GM18505 (cell line): ENCODE results near the gene ATG2A.

Experiments
- ATAC-seq: cut with Tn5 transposase; IDR thresholded peaks from one replicate; pipeline ENCODE4 v1.9.1; 2021; ENCODE audit not compliant: unreplicated experiment
- POLR2A ChIP-seq: IDR thresholded peaks from 4 replicates; pipeline ENCODE4 v1.6.1; 2011; ENCODE audit warnings: borderline replicate concordance; ENCODE audit not compliant: insufficient read depth, insufficient read length; ENCODE audit errors: extremely low read depth

Gene ATG2A

GRCh38 chr11:64891215-64891848 is 25.7 kb downstream of the ATG2A start:
- ATAC-seq = no peak
- TF ChIP-seq POLR2A = no peak

- no peak for TF ChIP-seq POLR2A
- ATAC-seq = no peak
Observed at GRCh38 chr11:64890522-64890939, 26.5 kb downstream of the ATG2A start.

- no peak for TF ChIP-seq POLR2A
- no peak for ATAC-seq
Observed at GRCh38 chr11:64888729-64889511, 28.1 kb downstream of the ATG2A start.

GRCh38 chr11:64888406-64888728 is 28.6 kb downstream of the ATG2A start:
- ATAC-seq = no peak
- no peak for TF ChIP-seq POLR2A

- TF ChIP-seq POLR2A = peak; percentile 34
- ATAC-seq = peak; percentile 67
Observed at GRCh38 chr11:64887757-64888405, 29.1 kb downstream of the ATG2A start.

- no peak for ATAC-seq
- TF ChIP-seq POLR2A = no peak
Observed at GRCh38 chr11:64887234-64887756, 29.7 kb downstream of the ATG2A start.

GRCh38 chr11:64885367-64886286 is 31.4 kb downstream of the ATG2A start:
- ATAC-seq = no peak
- no peak for TF ChIP-seq POLR2A

- no peak for TF ChIP-seq POLR2A
- ATAC-seq = no peak
Observed at GRCh38 chr11:64884019-64884418, 33.0 kb downstream of the ATG2A start.

- ATAC-seq = no peak
- no peak for TF ChIP-seq POLR2A
Observed at GRCh38 chr11:64883575-64883974, 33.4 kb downstream of the ATG2A start.

GRCh38 chr11:64882243-64882642 is 34.8 kb downstream of the ATG2A start:
- ATAC-seq = no peak
- no peak for TF ChIP-seq POLR2A

GRCh38 chr11:64881476-64881875 is 35.5 kb downstream of the ATG2A start:
- no peak for ATAC-seq
- TF ChIP-seq POLR2A = no peak

GRCh38 chr11:64880240-64881001 is 36.6 kb downstream of the ATG2A start:
- ATAC-seq = no peak

GRCh38 chr11:64879244-64879900 is 37.6 kb downstream of the ATG2A start:
- no peak for TF ChIP-seq POLR2A
- no peak for ATAC-seq

More at GRCh38 chr11:64880240-64881001, 36.6 kb downstream of the ATG2A start:
- TF ChIP-seq POLR2A = no peak
